NCI-H446 (cell line): ENCODE data around the gene HOXB3.

Experiments used
- DNase-seq, 2 experiments: peaks; one replicate each; lab custom pipeline; 2025; lab: John Stamatoyannopoulos, UW

The HOXB3 gene

DNA sequence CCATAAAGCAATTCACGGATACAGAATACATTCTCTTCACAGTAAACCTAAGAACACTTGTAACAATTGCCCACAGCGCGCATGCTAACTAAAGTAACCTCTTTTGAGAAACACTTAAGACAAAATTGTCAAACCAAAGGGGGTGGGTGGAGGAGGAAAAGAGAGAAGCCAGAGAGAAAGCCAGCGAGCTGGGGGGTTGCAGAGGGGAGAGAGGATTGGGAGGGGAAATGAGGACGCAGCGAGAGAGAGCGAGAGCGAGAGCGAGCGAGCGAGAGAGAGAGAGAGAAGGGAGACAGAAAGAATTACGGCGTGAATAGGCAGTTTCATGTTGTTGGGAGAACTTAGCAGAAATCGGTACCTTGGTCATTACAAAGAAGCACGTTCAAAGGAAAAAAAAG lies 22.4 kb upstream of the HOXB3 start:
- no peak for DNase-seq

DNA sequence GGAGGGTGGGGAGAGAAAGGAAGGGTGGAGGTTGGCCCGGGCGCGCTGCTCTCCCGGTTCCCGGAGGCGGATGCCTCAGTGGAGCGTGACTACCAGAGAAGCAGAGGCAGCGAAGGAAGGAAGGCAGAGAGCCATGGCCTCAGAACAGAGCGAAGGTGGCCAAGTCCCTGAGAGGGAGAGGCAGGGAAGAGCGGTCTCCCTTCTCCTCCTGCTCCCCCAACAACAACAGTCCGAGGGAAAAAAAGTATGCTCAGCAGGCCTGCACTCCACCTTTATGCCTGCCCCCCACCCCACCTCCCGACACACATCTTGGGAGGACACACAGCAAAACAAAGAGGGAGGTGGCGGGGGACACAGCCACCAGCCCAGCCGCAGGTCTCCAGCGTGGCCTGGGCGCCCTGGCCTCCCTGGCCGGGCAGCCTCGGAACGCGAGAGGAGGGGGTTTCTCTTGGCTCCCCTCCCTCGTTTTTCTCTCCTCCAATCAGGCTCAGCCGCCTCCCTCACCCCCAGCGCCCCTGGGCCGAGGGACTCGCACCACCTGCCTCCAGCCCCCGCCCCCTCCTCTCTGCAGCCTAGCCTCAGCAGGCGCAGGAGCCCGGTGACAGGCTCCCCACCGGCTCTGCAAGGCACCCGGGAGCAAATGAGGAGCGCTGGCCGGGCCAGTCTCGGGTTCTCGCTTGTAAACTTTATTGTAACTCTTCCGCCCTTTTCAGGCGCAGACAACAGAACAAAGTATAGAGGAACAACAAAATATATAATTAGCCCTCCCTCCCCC lies 21.8 kb upstream of the HOXB3 start:
- no peak for DNase-seq

DNA sequence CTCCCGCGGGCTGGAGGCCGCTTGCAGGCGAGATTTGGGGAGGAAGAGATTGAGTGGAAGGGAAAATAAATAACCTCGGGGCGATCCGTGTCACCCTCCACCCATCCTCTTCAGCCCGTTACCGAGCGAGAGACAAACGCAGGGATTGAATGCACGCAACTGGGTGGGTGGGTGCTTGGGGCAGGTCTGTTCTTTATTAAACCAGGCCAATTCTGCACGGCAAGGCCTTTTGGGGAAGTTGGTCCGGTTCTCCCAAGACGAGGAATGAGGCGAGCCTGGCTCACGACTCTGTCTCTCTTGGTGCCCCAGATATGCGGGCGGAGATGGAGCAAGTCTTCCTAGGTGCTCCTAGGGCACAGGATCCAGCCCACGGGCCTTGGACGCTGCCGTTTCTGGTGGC lies 21.2 kb upstream of the HOXB3 start:
- DNase-seq, result no peak

DNA sequence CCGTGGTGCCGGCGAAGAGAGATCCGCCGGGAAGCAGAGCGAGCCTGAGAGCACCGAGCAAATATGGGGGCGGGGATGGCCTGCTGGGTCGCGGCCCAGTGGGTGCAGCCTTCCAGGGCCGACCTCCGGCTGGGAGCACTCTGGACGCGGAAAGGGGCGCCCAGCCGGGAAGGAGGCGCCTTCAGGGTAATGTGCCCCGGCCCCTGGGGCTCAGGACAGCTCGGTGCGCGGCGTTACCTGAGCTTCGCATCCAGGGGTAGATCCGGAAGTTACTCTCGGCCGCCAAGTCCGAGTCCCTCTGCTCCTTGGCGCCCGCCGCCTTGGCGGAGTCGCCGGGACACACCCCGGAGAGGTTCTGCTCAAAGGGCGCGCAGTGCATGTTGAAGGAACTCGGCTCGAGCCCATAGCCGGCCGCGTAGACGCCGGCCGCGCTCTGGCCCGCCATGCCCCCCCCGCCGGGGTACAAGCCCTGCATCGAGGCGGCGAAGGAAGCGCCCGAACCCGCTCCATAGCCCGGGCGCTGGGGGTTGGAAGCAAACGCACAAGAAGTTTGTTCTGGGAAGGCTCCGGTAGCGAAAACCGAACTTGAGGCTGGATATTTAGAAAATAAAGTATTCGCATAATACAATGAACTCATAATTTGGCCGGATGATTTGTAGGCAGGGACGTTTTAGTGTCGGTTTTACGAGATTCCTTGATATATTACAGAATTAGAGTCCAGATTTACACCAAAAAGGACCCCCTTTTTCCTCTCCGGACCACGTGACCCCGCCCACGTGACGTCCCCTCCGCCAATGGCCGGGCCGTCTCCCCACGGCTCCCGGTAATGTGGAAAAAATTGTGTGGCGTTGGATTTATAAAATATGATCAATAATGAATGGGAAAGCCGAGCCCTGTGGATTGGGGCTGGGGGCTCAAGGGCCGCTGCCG lies 20.5 kb upstream of the HOXB3 start, which contains the start of gene HOXB7:
Gene HOXB7, minus strand, starts transcription at position 736 of the 930 bp plus-strand sequence. Its CDS starts 99 bp downstream, at position 637.
- peak; percentile 47 to 63 for DNase-seq

GRCh38 chr17:48609759-48610281 lies 19.8 kb upstream of the HOXB3 start:
- no peak for DNase-seq

- no peak for DNase-seq
Observed at GRCh38 chr17:48609033-48609432, 19.0 kb upstream of the HOXB3 start.

- no peak for DNase-seq
Observed at GRCh38 chr17:48608494-48608834, 18.4 kb upstream of the HOXB3 start.

DNA sequence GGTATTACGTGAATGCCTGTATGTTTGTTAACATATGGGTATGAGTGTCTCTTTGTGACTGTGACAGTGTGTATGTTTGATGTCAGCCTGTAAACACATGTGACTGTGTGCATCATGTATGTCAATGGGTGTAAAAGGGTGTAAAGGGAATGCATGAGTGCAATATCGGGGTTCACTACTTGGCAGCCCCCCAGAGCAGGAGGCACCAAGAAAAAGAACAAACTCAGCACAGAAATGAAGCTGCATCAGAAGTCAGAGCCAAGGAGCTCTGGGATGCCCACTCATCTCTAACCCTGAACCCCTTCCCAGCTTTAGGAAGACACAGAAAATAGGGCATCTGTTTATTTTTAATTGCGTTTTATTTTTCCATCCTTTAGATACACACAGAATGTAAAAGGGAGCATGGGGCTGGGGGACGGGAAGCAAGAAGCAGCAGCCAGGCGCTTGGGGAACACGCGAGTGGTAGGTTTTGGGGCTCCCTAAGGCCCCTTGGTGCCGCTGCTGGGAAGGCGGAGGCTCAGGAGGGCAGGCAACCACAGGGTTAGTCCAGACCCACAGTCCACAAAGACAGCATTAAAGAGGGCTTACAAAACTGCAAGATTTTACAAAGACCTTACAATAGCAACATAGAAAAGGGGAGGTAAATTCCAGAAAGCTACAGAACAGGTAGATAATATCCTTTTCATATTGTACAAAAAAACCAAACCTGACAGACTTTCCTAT lies 17.0 kb upstream of the HOXB3 start:
- no peak for DNase-seq

- DNase-seq, result no peak
Observed at GRCh38 chr17:48605991-48606891, 16.2 kb upstream of the HOXB3 start.

DNA sequence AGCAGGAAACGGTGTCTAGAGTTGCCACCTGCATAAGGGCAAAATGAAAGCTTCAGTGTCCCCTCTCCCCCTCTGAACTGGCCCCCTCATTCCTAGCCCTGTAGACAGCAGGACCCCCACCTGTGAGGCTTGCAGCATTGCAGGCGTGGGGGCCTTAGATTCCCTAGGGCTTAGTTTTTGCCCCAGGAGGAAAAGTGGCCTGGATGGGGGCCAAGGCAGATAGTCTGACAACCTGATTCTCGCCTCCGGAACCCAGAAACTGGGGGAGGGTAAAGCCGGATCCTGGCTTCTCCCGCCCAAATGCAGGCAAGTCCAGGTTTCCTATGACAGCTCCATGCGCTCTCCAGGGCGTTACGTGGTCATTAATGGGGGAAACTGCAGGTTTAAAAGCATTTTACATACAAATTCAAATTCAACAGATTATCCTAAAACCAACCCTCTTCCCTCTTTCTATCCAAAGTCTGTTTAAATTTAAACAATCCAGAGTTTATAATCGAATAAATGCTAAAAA lies 15.4 kb upstream of the HOXB3 start:
- DNase-seq, result no peak

DNA sequence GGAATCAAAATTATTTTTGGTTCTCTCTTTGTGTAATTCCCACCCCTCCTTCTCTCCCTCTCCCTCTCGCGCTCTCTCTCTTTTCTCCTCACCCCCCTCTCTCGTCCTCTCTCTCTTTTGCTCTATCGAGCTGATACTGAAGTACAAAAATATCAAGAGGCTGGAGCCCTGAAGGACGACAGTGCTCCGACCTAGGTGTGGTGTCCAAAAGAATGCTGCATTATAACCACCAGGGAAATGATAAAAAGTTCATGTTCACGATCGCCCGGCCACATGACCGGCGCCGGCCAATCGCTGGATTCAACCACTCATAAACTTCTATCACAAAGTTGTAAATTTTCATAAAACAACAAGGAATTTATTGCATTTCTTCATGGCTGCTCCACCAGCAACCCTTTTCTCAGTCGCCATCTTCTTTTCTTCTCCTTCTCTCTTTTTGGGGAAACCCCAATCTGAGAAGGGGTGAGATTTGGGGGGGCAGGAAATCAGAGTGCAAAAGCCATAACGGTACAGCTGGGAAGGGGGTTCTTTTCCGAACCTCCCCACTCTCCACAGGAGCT lies 14.8 kb upstream of the HOXB3 start, which contains the start of gene HOXB6:
Gene HOXB6, minus strand, starts transcription at position 217 of the 560 bp plus-strand sequence. CDS start 6,836 bp downstream, outside the sequence.
- DNase-seq, result no peak

- no peak for DNase-seq
Observed at GRCh38 chr17:48603959-48604769, 14.1 kb upstream of the HOXB3 start.

- no peak for DNase-seq
Observed at GRCh38 chr17:48601539-48602425, 11.7 kb upstream of the HOXB3 start.

- no peak for DNase-seq
Observed at GRCh38 chr17:48601207-48601538, 11.1 kb upstream of the HOXB3 start.

DNA sequence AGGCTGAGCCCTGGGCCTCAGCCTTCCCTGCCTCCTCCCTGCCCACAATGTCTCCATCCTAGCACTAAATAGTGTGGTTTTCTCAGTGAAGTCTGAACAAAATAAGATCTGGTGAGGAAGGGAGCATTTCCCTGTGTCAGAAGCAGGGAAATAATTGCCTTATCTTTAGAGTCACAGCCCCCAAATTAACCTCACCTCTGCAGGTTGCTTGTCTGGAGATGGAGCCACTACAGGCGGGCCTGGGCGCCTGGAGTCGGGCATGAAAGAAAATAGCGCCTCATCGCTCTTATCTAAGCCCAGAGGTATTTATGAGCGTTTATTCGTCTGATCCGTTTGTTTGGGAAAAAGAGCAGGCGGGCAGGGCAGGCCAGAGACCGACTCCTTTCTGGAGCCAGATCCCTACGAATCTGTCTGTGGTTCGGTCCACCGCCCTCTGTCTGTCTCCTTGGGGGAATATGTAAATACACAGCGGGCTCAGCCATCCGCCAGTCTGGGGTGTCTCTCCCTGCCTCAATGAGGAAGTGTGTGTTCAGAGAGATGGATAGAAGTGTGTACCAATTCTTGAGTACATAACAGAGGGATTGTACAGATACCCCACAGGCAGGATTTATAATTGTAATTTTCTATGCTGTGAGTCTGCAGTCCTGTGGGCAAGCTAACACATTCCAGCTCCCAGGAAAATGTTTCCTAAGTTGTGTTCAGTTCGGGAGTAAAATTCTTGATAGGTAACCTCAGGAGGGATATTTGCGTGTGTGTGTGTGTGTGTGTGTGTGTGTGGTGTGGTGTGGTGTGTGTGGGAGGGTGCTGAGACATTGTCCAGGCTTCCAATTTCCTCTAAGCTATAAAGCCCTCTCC lies 10.4 kb upstream of the HOXB3 start:
- DNase-seq, result no peak

DNA sequence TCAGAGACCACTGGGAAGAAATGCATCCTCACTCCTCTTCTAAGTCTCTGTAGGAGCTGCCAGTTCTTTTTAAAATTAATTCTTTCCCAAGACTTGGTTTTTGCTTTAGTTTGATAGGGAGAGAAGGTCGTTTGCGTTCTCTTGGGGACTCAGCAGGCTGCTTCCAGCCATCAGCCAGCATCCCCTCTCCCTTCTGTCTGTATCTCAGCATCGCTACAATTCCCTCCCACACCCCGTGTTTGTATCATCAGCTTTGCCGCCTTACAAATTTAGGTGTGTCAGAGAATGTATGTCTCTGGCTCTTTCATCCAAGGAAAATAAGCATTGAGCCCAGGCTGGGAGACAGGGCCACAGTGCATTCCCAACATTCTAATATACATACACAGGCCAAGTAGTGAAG lies 9.3 kb upstream of the HOXB3 start:
- no peak for DNase-seq

- DNase-seq, result no peak
Observed at GRCh38 chr17:48598736-48599135, 8.7 kb upstream of the HOXB3 start.
